Neural progenitor cell (in vitro differentiated cells): ENCODE results near the gene PPM1F. TPM values are rescaled to one million over a fixed set of nuclear protein-coding genes. Genes with fewer than 3 reads are reported as not detected.

Source experiments
- DNase-seq: peaks from one replicate; pipeline ENCODE4 v3.0.0-alpha.2; 2016; ENCODE audit warnings: low spot score
- H2AFZ ChIP-seq: fragments of 200-600 bp; sonication (generic); replicated peaks from 2 replicates; pipeline ENCODE4 v1.6.1; 2016; ENCODE audit warnings: antibody characterized with exemption
- H3F3A ChIP-seq: fragments of 200-600 bp; sonication (generic); 2 replicates; pipeline ENCODE4 v1.6.1; 2016; ENCODE audit warnings: antibody characterized with exemption, low read depth
- H3K27ac ChIP-seq: fragments of 200-600 bp; sonication (generic); 2 replicates; pipeline ENCODE4 v1.5.1; 2016; ENCODE audit warnings: mild to moderate bottlenecking
- H3K27me3 ChIP-seq: fragments of 200-600 bp; sonication (generic); 2 replicates; pipeline ENCODE4 v1.6.1; 2016; ENCODE audit warnings: mild to moderate bottlenecking, moderate library complexity
- H3K36me3 ChIP-seq: fragments of 200-600 bp; sonication (generic); 2 replicates; pipeline ENCODE4 v1.5.1; 2016
- H3K4me1 ChIP-seq: fragments of 200-600 bp; sonication (generic); 2 replicates; pipeline ENCODE4 v1.6.1; 2016; ENCODE audit warnings: mixed run types
- H3K4me2 ChIP-seq: fragments of 200-600 bp; sonication (generic); 2 replicates; pipeline ENCODE4 v1.6.1; 2016
- H3K4me3 ChIP-seq: fragments of 200-600 bp; sonication (generic); 2 replicates; pipeline ENCODE4 v1.5.1; 2016
- H3K79me2 ChIP-seq: fragments of 200-600 bp; sonication (generic); 2 replicates; pipeline ENCODE4 v1.6.1; 2016; ENCODE audit warnings: low read depth
- H3K9ac ChIP-seq: fragments of 200-600 bp; sonication (generic); 2 replicates; pipeline ENCODE4 v1.6.1; 2016
- H3K9me3 ChIP-seq: fragments of 200-600 bp; sonication (generic); 2 replicates; pipeline ENCODE4 v1.5.1; 2016; ENCODE audit warnings: low read depth
- H4K20me1 ChIP-seq: fragments of 200-600 bp; sonication (generic); 2 replicates; pipeline ENCODE4 v1.6.1; 2016; ENCODE audit warnings: low read depth
- H3K27ac Mint-ChIP-seq: 3 replicates; pipeline ENCODE4 v1.8.0; 2021; ENCODE audit warnings: mixed read lengths
- H3K27me3 Mint-ChIP-seq: 2 replicates; pipeline ENCODE4 v1.8.0; 2022; ENCODE audit warnings: low read depth, mild to moderate bottlenecking, inconsistent platforms, moderate library complexity, mixed read lengths; ENCODE audit not compliant: insufficient read depth
- H3K36me3 Mint-ChIP-seq: 3 replicates; pipeline ENCODE4 v1.8.0; 2021; ENCODE audit warnings: mixed read lengths
- H3K4me1 Mint-ChIP-seq: 3 replicates; pipeline ENCODE4 v1.8.0; 2021; ENCODE audit warnings: mixed read lengths
- H3K4me3 Mint-ChIP-seq: 3 replicates; pipeline ENCODE4 v1.8.0; 2021; ENCODE audit warnings: mild to moderate bottlenecking, moderate library complexity, mixed read lengths
- H3K9me3 Mint-ChIP-seq: 3 replicates; pipeline ENCODE4 v1.8.0; 2020; ENCODE audit warnings: mixed read lengths
- CTCF ChIP-seq: fragments of 200-600 bp; sonication (generic); IDR thresholded peaks from 2 replicates; pipeline ENCODE4 v1.5.1; 2017; ENCODE audit warnings: antibody characterized with exemption, mild to moderate bottlenecking
- EZH2 ChIP-seq: fragments of 200-600 bp; sonication (generic); IDR thresholded peaks from 2 replicates; pipeline ENCODE4 v1.6.1; 2017; ENCODE audit warnings: antibody characterized with exemption, mild to moderate bottlenecking, moderate library complexity
- EZH2phosphoT487 ChIP-seq: fragments of 200-600 bp; sonication (generic); IDR thresholded peaks from 2 replicates; pipeline ENCODE4 v1.6.1; 2017; ENCODE audit warnings: antibody characterized with exemption
- total RNA-seq: library from RNA; depleted of rRNA; stranded (reverse); fragments of >200 nt; gene quantifications from 2 replicates; pipeline ENCODE4 v1.2.3, GENCODE V29; 2015; ENCODE audit warnings: low replicate concordance

The PPM1F gene
- total RNA-seq, 1 donor from 2014 or later = 18.0 TPM

GRCh38 chr22:21946262-21946925, 6.3 kb downstream of the PPM1F start:
- peaks cover 2% of the 10 kb centered on the region for H3K27me3 ChIP-seq
- no peak for TF ChIP-seq CTCF
- TF ChIP-seq EZH2 = no peak
- TF ChIP-seq EZH2phosphoT487 = no peak
- H4K20me1 ChIP-seq = peaks cover 8% of the 10 kb centered on the region
- H3K79me2 ChIP-seq = no peaks in the 10 kb centered on the region
- H3K9me3 ChIP-seq = no peaks in the 10 kb centered on the region
- no peak overlapping the region for H3K4me2 ChIP-seq
- Mint-ChIP-seq H3K4me1 (peaks cover 23% of the 10 kb centered on the region), H3K27ac (peak overlapping the region; percentile 21), H3K4me3 (peak overlapping the region; percentile 71), H3K36me3 (peaks cover 9% of the 10 kb centered on the region), H3K27me3 (no peaks in the 10 kb centered on the region), H3K9me3 (no peaks in the 10 kb centered on the region)
- H3F3A ChIP-seq = peaks cover 4% of the 10 kb centered on the region
- no peak overlapping the region for H3K4me3 ChIP-seq
- no peak overlapping the region for H3K27ac ChIP-seq
- no peak overlapping the region for H3K9ac ChIP-seq
- no peak for DNase-seq
- H2AFZ ChIP-seq = no peak overlapping the region
- H3K36me3 ChIP-seq = no peaks in the 10 kb centered on the region
- H3K4me1 ChIP-seq = peaks cover 6% of the 10 kb centered on the region

GRCh38 chr22:21945453-21946261, 7.0 kb downstream of the PPM1F start:
- Mint-ChIP-seq H3K4me1 (peaks cover 20% of the 10 kb centered on the region), H3K4me3 (peak overlapping the region; percentile 71), H3K27ac (no peak overlapping the region), H3K9me3 (no peaks in the 10 kb centered on the region), H3K27me3 (no peaks in the 10 kb centered on the region), H3K36me3 (peaks cover 9% of the 10 kb centered on the region)
- TF ChIP-seq CTCF (no peak), EZH2 (no peak), EZH2phosphoT487 (no peak)
- DNase-seq = no peak
- H3K9me3 ChIP-seq = no peaks in the 10 kb centered on the region
- no peak overlapping the region for H3K27ac ChIP-seq
- H4K20me1 ChIP-seq = peaks cover 7% of the 10 kb centered on the region
- no peak overlapping the region for H2AFZ ChIP-seq
- no peak overlapping the region for H3K4me3 ChIP-seq
- peaks cover 6% of the 10 kb centered on the region for H3K4me1 ChIP-seq
- H3K4me2 ChIP-seq = no peak overlapping the region
- peaks cover 4% of the 10 kb centered on the region for H3F3A ChIP-seq
- H3K27me3 ChIP-seq = no peaks in the 10 kb centered on the region
- no peak overlapping the region for H3K9ac ChIP-seq
- H3K79me2 ChIP-seq = no peaks in the 10 kb centered on the region
- no peaks in the 10 kb centered on the region for H3K36me3 ChIP-seq

- peaks cover 6% of the 10 kb centered on the region for H3K4me1 ChIP-seq
- H3K36me3 Mint-ChIP-seq = peaks cover 9% of the 10 kb centered on the region
- H3F3A ChIP-seq = peaks cover 4% of the 10 kb centered on the region
- no peak overlapping the region for H3K27ac ChIP-seq
- no peak overlapping the region for H3K4me3 ChIP-seq
- H3K4me3 Mint-ChIP-seq = no peak overlapping the region
- DNase-seq = no peak
- H3K27ac Mint-ChIP-seq = no peak overlapping the region
- H3K9me3 Mint-ChIP-seq = no peaks in the 10 kb centered on the region
- no peaks in the 10 kb centered on the region for H3K36me3 ChIP-seq
- no peak overlapping the region for H3K9ac ChIP-seq
- no peaks in the 10 kb centered on the region for H3K9me3 ChIP-seq
- H3K4me1 Mint-ChIP-seq = peaks cover 22% of the 10 kb centered on the region
- H4K20me1 ChIP-seq = peaks cover 7% of the 10 kb centered on the region
- H3K79me2 ChIP-seq = no peaks in the 10 kb centered on the region
- no peaks in the 10 kb centered on the region for H3K27me3 ChIP-seq
- TF ChIP-seq EZH2 (no peak), EZH2phosphoT487 (no peak), CTCF (no peak)
- H3K4me2 ChIP-seq = no peak overlapping the region
- H2AFZ ChIP-seq = no peak overlapping the region
- H3K27me3 Mint-ChIP-seq = no peaks in the 10 kb centered on the region
Observed at GRCh38 chr22:21944871-21945270, 7.8 kb downstream of the PPM1F start.
